ENCODE measurements around the gene EI24. TPM values are rescaled to one million over a fixed set of nuclear protein-coding genes. Genes with fewer than 3 reads are reported as not detected.

The EI24 gene
- total RNA-seq, 2 experiments from 2014 or later = 42.8 to 44.1 TPM

GRCh38 chr11:125553357-125553756 is 15.9 kb upstream of the EI24 start:
- ChIA-PET POLR2A (no interaction called here), CTCF (interaction anchor here (1.0 kb wide), 1 partner anchor 15 kb away, joined by 3 read pairs; no protein-coding TSS in a partner anchor)
- intact Hi-C loops (cut with micrococcal nuclease) = no loop called here
- DNase-seq = no peak
- Mint-ChIP-seq H3K4me3 (no peak overlapping the region), H3K9me3 (peaks cover 30% of the 10 kb centered on the region), H3K27me3 (peaks cover 2% of the 10 kb centered on the region), H3K36me3 (ENCODE audit: low read depth) (peaks cover 14% of the 10 kb centered on the region), H3K4me1 (ENCODE audit: low read depth) (no peaks in the 10 kb centered on the region), H3K27ac (no peak overlapping the region)
- no peak for ATAC-seq
- TF ChIP-seq, protein P1, sequence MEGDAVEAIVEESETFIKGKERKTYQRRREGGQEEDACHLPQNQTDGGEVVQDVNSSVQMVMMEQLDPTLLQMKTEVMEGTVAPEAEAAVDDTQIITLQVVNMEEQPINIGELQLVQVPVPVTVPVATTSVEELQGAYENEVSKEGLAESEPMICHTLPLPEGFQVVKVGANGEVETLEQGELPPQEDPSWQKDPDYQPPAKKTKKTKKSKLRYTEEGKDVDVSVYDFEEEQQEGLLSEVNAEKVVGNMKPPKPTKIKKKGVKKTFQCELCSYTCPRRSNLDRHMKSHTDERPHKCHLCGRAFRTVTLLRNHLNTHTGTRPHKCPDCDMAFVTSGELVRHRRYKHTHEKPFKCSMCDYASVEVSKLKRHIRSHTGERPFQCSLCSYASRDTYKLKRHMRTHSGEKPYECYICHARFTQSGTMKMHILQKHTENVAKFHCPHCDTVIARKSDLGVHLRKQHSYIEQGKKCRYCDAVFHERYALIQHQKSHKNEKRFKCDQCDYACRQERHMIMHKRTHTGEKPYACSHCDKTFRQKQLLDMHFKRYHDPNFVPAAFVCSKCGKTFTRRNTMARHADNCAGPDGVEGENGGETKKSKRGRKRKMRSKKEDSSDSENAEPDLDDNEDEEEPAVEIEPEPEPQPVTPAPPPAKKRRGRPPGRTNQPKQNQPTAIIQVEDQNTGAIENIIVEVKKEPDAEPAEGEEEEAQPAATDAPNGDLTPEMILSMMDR (IDR thresholded peaks at IDR 0.05) = no peak

GRCh38 chr11:125554038-125554437 is 15.2 kb upstream of the EI24 start:
- Mint-ChIP-seq H3K27ac (no peak overlapping the region), H3K4me1 (ENCODE audit: low read depth) (no peaks in the 10 kb centered on the region), H3K9me3 (peaks cover 30% of the 10 kb centered on the region), H3K36me3 (ENCODE audit: low read depth) (peaks cover 14% of the 10 kb centered on the region), H3K4me3 (no peak overlapping the region), H3K27me3 (peaks cover 2% of the 10 kb centered on the region)
- intact Hi-C loops (cut with micrococcal nuclease) = no loop called here
- TF ChIP-seq, protein P1 (IDR thresholded peaks at IDR 0.05) = no peak
- POLR2A ChIA-PET = no interaction called here
- ATAC-seq = no peak
- no peak for DNase-seq
- CTCF ChIA-PET = no interaction called here

DNA sequence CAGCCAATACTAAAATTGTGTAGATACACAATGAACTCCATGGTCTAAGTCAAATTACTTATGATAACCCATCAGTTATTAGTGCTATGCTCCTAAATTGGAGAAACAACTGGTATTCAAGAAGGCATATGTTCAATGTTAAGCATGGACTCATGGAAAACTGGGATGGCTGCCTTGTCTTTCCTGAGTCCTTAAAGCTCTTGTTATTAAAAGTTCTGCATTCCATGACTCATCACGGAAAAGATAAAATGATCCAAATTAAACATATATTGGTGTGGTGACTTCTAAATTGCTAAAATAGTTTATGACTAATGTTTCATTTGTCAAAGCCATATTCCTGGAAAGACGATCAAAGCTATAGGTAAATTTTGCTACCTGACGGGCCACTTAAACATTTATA is 9.4 kb upstream of the EI24 start:
- ATAC-seq (no peak), DNase-seq (no peak)
- Mint-ChIP-seq H3K36me3 (ENCODE audit: low read depth) (no peaks in the 10 kb centered on the region), H3K27me3 (no peaks in the 10 kb centered on the region), H3K9me3 (peaks cover 5% of the 10 kb centered on the region), H3K4me3 (no peak overlapping the region), H3K4me1 (ENCODE audit: low read depth) (no peaks in the 10 kb centered on the region), H3K27ac (no peak overlapping the region)
- TF ChIP-seq, protein P1 (IDR thresholded peaks at IDR 0.05) = no peak
- POLR2A ChIA-PET = interaction anchor here (1.4 to 1.9 kb wide), 2 partner anchors 10 to 65 kb away, joined by 4 read pairs; partner anchors contain the start of genes CHEK1 and EI24
- intact Hi-C loops (cut with micrococcal nuclease) = no loop called here
- CTCF ChIA-PET = interaction anchor here (2.1 kb wide), 1 partner anchor 10 kb away, joined by 8 read pairs; the partner anchor contains the start of gene EI24

DNA sequence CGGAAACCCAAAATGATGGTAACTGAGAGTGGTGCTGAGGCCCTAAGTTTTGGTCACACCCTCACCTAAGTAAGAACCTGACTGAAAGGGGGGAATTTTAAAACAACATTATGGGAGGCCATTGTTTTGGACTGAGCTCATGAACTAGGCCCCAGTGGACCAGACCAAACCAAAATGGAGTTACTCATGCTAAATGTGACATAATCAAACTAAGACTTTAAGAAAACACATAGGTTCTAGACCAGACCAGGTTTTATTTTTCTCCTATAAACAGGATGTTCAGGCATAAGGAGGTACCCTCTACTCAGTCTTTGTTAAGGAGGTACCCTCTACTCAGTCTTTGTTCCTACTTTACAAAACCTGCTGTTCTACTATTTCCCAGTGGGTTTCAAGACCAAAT is 7.4 kb upstream of the EI24 start:
- ATAC-seq (no peak), DNase-seq (no peak)
- no peak overlapping the region for H3K27ac Mint-ChIP-seq
- POLR2A ChIA-PET = no interaction called here
- H3K9me3 Mint-ChIP-seq = no peaks in the 10 kb centered on the region
- H3K4me1 Mint-ChIP-seq (ENCODE audit: low read depth) = peaks cover 3% of the 10 kb centered on the region
- no peaks in the 10 kb centered on the region for H3K36me3 Mint-ChIP-seq (ENCODE audit: low read depth)
- TF ChIP-seq, protein P1 (IDR thresholded peaks at IDR 0.05) = no peak
- CTCF ChIA-PET = interaction anchor here (0.6 to 0.9 kb wide), 2 partner anchors 13 to 799 kb away, joined by 3 to 7 read pairs; no protein-coding TSS in a partner anchor
- no peak overlapping the region for H3K4me3 Mint-ChIP-seq
- intact Hi-C loops (cut with micrococcal nuclease) = no loop called here
- H3K27me3 Mint-ChIP-seq = no peaks in the 10 kb centered on the region

DNA sequence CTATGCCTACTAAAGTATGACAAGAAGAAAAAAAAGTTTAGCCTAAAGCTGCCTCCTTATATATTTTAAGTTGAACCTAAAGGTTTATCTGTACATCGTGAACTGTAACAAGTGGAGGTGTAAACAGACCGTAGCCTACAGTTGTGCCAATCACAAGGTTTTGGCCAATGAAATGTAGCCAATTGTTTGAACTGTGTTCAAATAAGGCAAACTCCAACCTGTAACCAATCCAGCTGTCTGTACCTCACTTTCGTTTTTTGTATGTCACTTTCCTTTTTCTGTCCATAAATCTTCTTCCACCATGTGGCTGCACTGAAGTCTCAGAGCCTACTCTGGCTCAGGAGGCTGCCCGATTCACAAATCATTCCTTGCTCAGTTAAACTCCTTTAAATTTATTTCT is 6.8 kb upstream of the EI24 start:
- TF ChIP-seq, protein P1 (IDR thresholded peaks at IDR 0.05) = no peak
- no peaks in the 10 kb centered on the region for H3K27me3 Mint-ChIP-seq
- no peak overlapping the region for H3K4me3 Mint-ChIP-seq
- no peak for ATAC-seq
- CTCF ChIA-PET = interaction anchor here (0.6 to 0.9 kb wide), 2 partner anchors 12 to 799 kb away, joined by 3 to 7 read pairs; no protein-coding TSS in a partner anchor
- POLR2A ChIA-PET = no interaction called here
- intact Hi-C loops (cut with micrococcal nuclease) = no loop called here
- no peaks in the 10 kb centered on the region for H3K9me3 Mint-ChIP-seq
- H3K27ac Mint-ChIP-seq = no peak overlapping the region
- DNase-seq = no peak
- H3K36me3 Mint-ChIP-seq (ENCODE audit: low read depth) = no peaks in the 10 kb centered on the region
- H3K4me1 Mint-ChIP-seq (ENCODE audit: low read depth) = peaks cover 6% of the 10 kb centered on the region
